Cerebellar nuclear complex (tissue), 1 donor: ENCODE results near the gene DHX30.
"Not testable (repeated sequence)": the region's sequence is repeated elsewhere in the genome, so short reads cannot be mapped to it uniquely, and the experiment has no call there.

Experiments used
- DNase-seq, 2 experiments: peaks; one replicate each; lab custom pipeline; 2025; lab: John Stamatoyannopoulos, UW

Gene DHX30

GRCh38 chr3:47813551-47814177 lies 10.7 kb downstream of the DHX30 start:
- no peak for DNase-seq

GRCh38 chr3:47817609-47818008 lies 14.7 kb downstream of the DHX30 start:
- no peak for DNase-seq

GRCh38 chr3:47824541-47825473 lies 21.9 kb downstream of the DHX30 start:
- peak in 1 of 2 experiments; percentile 17 for DNase-seq

- DNase-seq, result no peak
Measured at GRCh38 chr3:47825590-47825989, 22.7 kb downstream of the DHX30 start.

GRCh38 chr3:47829482-47829881 lies 26.5 kb downstream of the DHX30 start:
- DNase-seq, result not testable (repeated sequence)

- no peak for DNase-seq
Measured at GRCh38 chr3:47836986-47837385, 34.0 kb downstream of the DHX30 start.

- no peak for DNase-seq
Measured at GRCh38 chr3:47838503-47838902, 35.6 kb downstream of the DHX30 start.

- DNase-seq, result no peak
Measured at GRCh38 chr3:47841786-47842349, 38.9 kb downstream of the DHX30 start.

GRCh38 chr3:47846186-47846879 lies 43.4 kb downstream of the DHX30 start:
- no peak for DNase-seq

- no peak for DNase-seq
Measured at GRCh38 chr3:47846880-47847248, 43.9 kb downstream of the DHX30 start.

- DNase-seq, result no peak
Measured at GRCh38 chr3:47847260-47847659, 44.3 kb downstream of the DHX30 start.

- DNase-seq, result no peak
Measured at GRCh38 chr3:47847801-47848518, 45.0 kb downstream of the DHX30 start.

GRCh38 chr3:47848599-47849117 lies 45.7 kb downstream of the DHX30 start:
- DNase-seq, result no peak

GRCh38 chr3:47849186-47849698 lies 46.3 kb downstream of the DHX30 start:
- DNase-seq, result no peak

- no peak for DNase-seq
Measured at GRCh38 chr3:47849699-47850563, 47.0 kb downstream of the DHX30 start.

- DNase-seq, result no peak
Measured at GRCh38 chr3:47850564-47851410, 47.8 kb downstream of the DHX30 start.

- DNase-seq, result no peak
Measured at GRCh38 chr3:47851888-47852603, 49.1 kb downstream of the DHX30 start.
